GM12878 (cell line): ENCODE measurements around the gene SIK3. TPM values are rescaled to one million over a fixed set of nuclear protein-coding genes. Genes with fewer than 3 reads are reported as not detected.

Experiments
- ATAC-seq: fragments of 200-7000 bp; cut with Tn5 transposase; 3 replicates; pipeline ENCODE4 v1.9.1; 2020; ENCODE audit warnings: mild to moderate bottlenecking, moderate library complexity
- BruUV-seq: library from RNA; stranded (reverse); fragments of 400-500 nt; replicated peaks from 2 replicates; lab custom pipeline; 2021; lab: Mats Ljungman, UMichigan
- CTCF ChIA-PET: fragments of 300-600 bp; sonication (Branson Sonifier 250); formaldehyde crosslinking; extraction: SDS; loops from one replicate; lab custom pipeline; 2021; ENCODE audit warnings: inconsistent platforms; lab: Yijun Ruan, JAX
- POLR2A ChIA-PET: fragments of 350-600 bp; formaldehyde crosslinking; extraction: SDS; loops from one replicate; lab custom pipeline; 2021; ENCODE audit warnings: inconsistent platforms; lab: Charles Lee
- RAD21 ChIA-PET: fragments of 300-600 bp; sonication (Branson Sonifier 250); formaldehyde crosslinking; loops from one replicate; lab custom pipeline; 2023; ENCODE audit warnings: antibody characterized with exemption; ENCODE audit not compliant: unreplicated experiment; lab: Charles Lee
- SMC1A ChIA-PET: fragments of 300-600 bp; sonication (Branson Sonifier 250); formaldehyde crosslinking; loops from one replicate; lab custom pipeline; 2023; ENCODE audit not compliant: unreplicated experiment, uncharacterized antibody; lab: Charles Lee
- DNase-seq: peaks from one replicate; pipeline ENCODE4 v3.0.0-alpha.2; 2011; ENCODE audit warnings: low read depth, low spot score
- FAIRE-seq: peaks from 3 replicates; lab custom pipeline; 2011; peaks lifted over from hg19 to GRCh38; lab: Jason Lieb, UNC
- H2AFZ ChIP-seq: 2 replicates; pipeline ENCODE4 v1.6.0; 2011; ENCODE audit warnings: low read depth, low read length, control low read depth; ENCODE audit not compliant: control insufficient read depth
- H3K27ac ChIP-seq: 2 replicates; pipeline ENCODE4 v1.5.1; 2011; ENCODE audit warnings: control low read depth; ENCODE audit not compliant: control insufficient read depth, insufficient read depth
- H3K27me3 ChIP-seq, 2 experiments: replicated peaks in 1 of 2; 2 replicates each; pipeline versions ENCODE4 v1.6.0 to v1.6.1; 2011; ENCODE audit warnings: low read length in 1 of 2; ENCODE audit not compliant: control insufficient read depth in 2 of 2, insufficient read depth in 2 of 2
- H3K36me3 ChIP-seq, 2 experiments: 2 replicates each; pipeline ENCODE4 v1.5.1; 2011; ENCODE audit warnings: low read length in 1 of 2; ENCODE audit not compliant: control insufficient read depth in 2 of 2, insufficient read depth in 2 of 2
- H3K4me1 ChIP-seq: 2 replicates; pipeline ENCODE4 v1.6.1; 2011; ENCODE audit warnings: mild to moderate bottlenecking, low read length, moderate library complexity, mixed read lengths; ENCODE audit not compliant: control insufficient read depth, insufficient read depth
- H3K4me2 ChIP-seq: 2 replicates; pipeline ENCODE4 v1.6.0; 2011; ENCODE audit warnings: control low read depth; ENCODE audit not compliant: control insufficient read depth, insufficient read depth
- H3K4me3 ChIP-seq: fragments of 200-600 bp; sonication (generic); 2 replicates; pipeline ENCODE4 v1.5.1; 2016
- H3K79me2 ChIP-seq: 2 replicates; pipeline ENCODE4 v1.6.0; 2011; ENCODE audit warnings: low read length; ENCODE audit not compliant: control insufficient read depth, insufficient read depth
- H3K9ac ChIP-seq: 2 replicates; pipeline ENCODE4 v1.8.0; 2011; ENCODE audit warnings: low read length, control low read depth, mixed read lengths; ENCODE audit not compliant: control insufficient read depth, insufficient read depth
- H3K9me3 ChIP-seq: replicated peaks from 3 replicates; pipeline ENCODE4 v1.5.1; 2011; ENCODE audit warnings: mild to moderate bottlenecking, low read length; ENCODE audit not compliant: control insufficient read depth, insufficient read depth
- H4K20me1 ChIP-seq: 2 replicates; pipeline ENCODE4 v1.6.0; 2011; ENCODE audit not compliant: control insufficient read depth, insufficient read depth
- BRCA1 ChIP-seq: IDR thresholded peaks from 2 replicates; pipeline ENCODE4 v1.6.1; 2011; ENCODE audit warnings: low read depth, low read length, improper control_type of control experiment
- CHD2 ChIP-seq: IDR thresholded peaks from 2 replicates; pipeline ENCODE4 v1.6.1; 2011; ENCODE audit warnings: low read depth, low read length, improper control_type of control experiment, borderline replicate concordance
- EP300 ChIP-seq, 2 experiments: fragments of 150-350 bp in 1 of 2; IDR thresholded peaks; 2 replicates each; pipeline ENCODE4 v1.6.1; 2011 to 2012; ENCODE audit warnings: low read depth in 2 of 2, low read length in 2 of 2, borderline replicate concordance in 1 of 2, improper control_type of control experiment in 1 of 2, inconsistent platforms in 1 of 2; ENCODE audit not compliant: control insufficient read depth in 1 of 2
- GABPA ChIP-seq: IDR thresholded peaks from 2 replicates; pipeline ENCODE4 v1.6.1; 2014; ENCODE audit warnings: antibody characterized with exemption, low read depth, mild to moderate bottlenecking, inconsistent platforms
- IKZF1 ChIP-seq: fragments of 450-650 bp; conservative IDR thresholded peaks from 2 replicates; pipeline ENCODE4 v1.6.1; 2017; ENCODE audit warnings: antibody characterized with exemption, mild to moderate bottlenecking
- IRF4 ChIP-seq: IDR thresholded peaks from 2 replicates; pipeline ENCODE4 v1.6.1; 2011; ENCODE audit warnings: low read depth, low read length
- KAT2A ChIP-seq: conservative IDR thresholded peaks from 2 replicates; pipeline ENCODE4 v1.6.1; 2011; ENCODE audit warnings: low read depth, low read length; ENCODE audit not compliant: control insufficient read depth
- MEF2A ChIP-seq: IDR thresholded peaks from 2 replicates; pipeline ENCODE4 v1.6.1; 2011; ENCODE audit warnings: low read depth, mild to moderate bottlenecking, low read length, moderate library complexity; ENCODE audit not compliant: insufficient read depth
- MYC ChIP-seq: IDR thresholded peaks from 2 replicates; pipeline ENCODE4 v1.6.1; 2011; ENCODE audit warnings: mild to moderate bottlenecking, low read length, moderate library complexity, inconsistent platforms; ENCODE audit not compliant: insufficient read depth, insufficient replicate concordance, insufficient read length, severe bottlenecking
- PAX8 ChIP-seq: fragments of 450-650 bp; IDR thresholded peaks from 2 replicates; pipeline ENCODE4 v1.6.1; 2017; ENCODE audit warnings: mild to moderate bottlenecking, moderate library complexity
- SIN3A ChIP-seq: IDR thresholded peaks from 2 replicates; pipeline ENCODE4 v1.6.1; 2012; ENCODE audit warnings: low read depth, low read length, improper control_type of control experiment
- SMARCA5 ChIP-seq: fragments of 450-650 bp; IDR thresholded peaks from 2 replicates; pipeline ENCODE4 v1.6.1; 2017; ENCODE audit warnings: mild to moderate bottlenecking
- SP1 ChIP-seq: IDR thresholded peaks from one replicate; pipeline ENCODE4 v1.6.1; 2011; ENCODE audit warnings: low read depth, low read length
- STAT1 ChIP-seq: fragments of 450-650 bp; conservative IDR thresholded peaks from 2 replicates; pipeline ENCODE4 v1.6.1; 2014; ENCODE audit warnings: antibody characterized with exemption, mild to moderate bottlenecking
- SUPT20H ChIP-seq: IDR thresholded peaks from 2 replicates; pipeline ENCODE4 v1.6.1; 2011; ENCODE audit warnings: low read depth, mild to moderate bottlenecking, low read length, moderate library complexity, borderline replicate concordance; ENCODE audit not compliant: control insufficient read depth
- ZNF274 ChIP-seq: IDR thresholded peaks from one replicate; pipeline ENCODE4 v1.8.0; 2011; ENCODE audit not compliant: insufficient read length, insufficient read depth
- WGBS: methylation state at CpG from one replicate; pipeline ENCODE4 v1.1.6; 2016; ENCODE audit warnings: low lambda C conversion rate; ENCODE audit not compliant: insufficient replicate concordance, insufficient coverage; ENCODE audit errors: missing lambda C conversion rate; 5-methylcytosine and 5-hydroxymethylcytosine counted together
- in situ Hi-C: fragments of 300-500 bp; cut with MboI; formaldehyde crosslinking; loops from 9 replicates; pipeline ENCODE4 v1.14.3; 2018; ENCODE audit warnings: mixed read lengths
- intact Hi-C: fragments of 100-400 bp; cut with micrococcal nuclease; formaldehyde crosslinking; loops from one replicate; pipeline ENCODE4 v1.14.2; 2022; ENCODE audit not compliant: unreplicated experiment
- polyA plus RNA-seq, 11 experiments: library from polyadenylated mRNA; depleted of rRNA in 4 of 11; unstranded in 6 of 11; stranded (reverse) in 5 of 11; fragments of >200 nt; fragmentation: Nextera tagmentation in 4 of 11; fragmentation: Illumina TruSeq in 1 of 11; extraction: Ambion mirVana in 4 of 11; extraction: Trizol in 1 of 11; gene quantifications; 1 replicate in 1 of 11; 2 replicates in 10 of 11; pipeline versions ENCODE4 v1.2.1 to v1.2.3, GENCODE V29; 2011 to 2016; ENCODE audit warnings: inconsistent platforms in 2 of 11, missing spikeins in 2 of 11, low read depth in 1 of 11
- total RNA-seq, 4 experiments: library from RNA; depleted of rRNA in 3 of 4; stranded (reverse); fragments of >200 nt in 3 of 4; fragmentation: Illumina TruSeq in 1 of 4; extraction: Trizol in 1 of 4; gene quantifications; 2 replicates each; pipeline versions ENCODE4 v1.2.1 to v1.2.3, GENCODE V29; 2013 to 2021
- TF ChIP-seq, protein P1 (sequence below): fragments of 450-650 bp; conservative IDR thresholded peaks from 2 replicates; pipeline ENCODE4 v1.6.1; 2017; ENCODE audit warnings: mild to moderate bottlenecking, moderate library complexity

Gene SIK3
- total and polyA plus RNA-seq, 10 of the 15 experiments (the other 5 are each of a cell fraction or from before 2014, with no cell fraction given), result 2.5 to 31.9 (median 11.1) TPM

- no peaks in the 10 kb centered on the region for H3K4me1 ChIP-seq
- DNase-seq (no peak), ATAC-seq (no peak), FAIRE-seq (no peak)
- H3K27me3 ChIP-seq, result no peaks in the 10 kb centered on the region
- H3K4me3 ChIP-seq, result no peak overlapping the region
- SMC1A ChIA-PET, result interaction anchor here (0.9 to 1.2 kb wide), 4 partner anchors 11 to 107 kb away, joined by 3 to 6 read pairs (median 4); no protein-coding TSS in a partner anchor
- H3K79me2 ChIP-seq, result no peaks in the 10 kb centered on the region
- peaks cover 0 to 3% of the 10 kb centered on the region in 2 experiments; a peak in 2 of 4 replicates for H3K36me3 ChIP-seq
- H3K27ac ChIP-seq, result no peak overlapping the region
- H4K20me1 ChIP-seq, result no peaks in the 10 kb centered on the region
- no peak overlapping the region for H3K9ac ChIP-seq
- RAD21 ChIA-PET, result no interaction called here
- no peak overlapping the region for H3K4me2 ChIP-seq
- no peak overlapping the region for H2AFZ ChIP-seq
- POLR2A ChIA-PET, result interaction anchor here (1.3 kb wide), 1 partner anchor 9 kb away, joined by 3 read pairs; no protein-coding TSS in a partner anchor
- intact Hi-C loops, result no loop called here
- WGBS, result 94% methylated on average over 4 of the region's 4 CpGs
- in situ Hi-C loops, result no loop called here
- H3K9me3 ChIP-seq, result no peaks in the 10 kb centered on the region
- CTCF ChIA-PET, result interaction anchor here (0.8 to 0.9 kb wide), 2 partner anchors 44 to 141 kb away, joined by 3 read pairs; no protein-coding TSS in a partner anchor
- no TSS peak for BruUV-seq
- TF ChIP-seq, protein P1, sequence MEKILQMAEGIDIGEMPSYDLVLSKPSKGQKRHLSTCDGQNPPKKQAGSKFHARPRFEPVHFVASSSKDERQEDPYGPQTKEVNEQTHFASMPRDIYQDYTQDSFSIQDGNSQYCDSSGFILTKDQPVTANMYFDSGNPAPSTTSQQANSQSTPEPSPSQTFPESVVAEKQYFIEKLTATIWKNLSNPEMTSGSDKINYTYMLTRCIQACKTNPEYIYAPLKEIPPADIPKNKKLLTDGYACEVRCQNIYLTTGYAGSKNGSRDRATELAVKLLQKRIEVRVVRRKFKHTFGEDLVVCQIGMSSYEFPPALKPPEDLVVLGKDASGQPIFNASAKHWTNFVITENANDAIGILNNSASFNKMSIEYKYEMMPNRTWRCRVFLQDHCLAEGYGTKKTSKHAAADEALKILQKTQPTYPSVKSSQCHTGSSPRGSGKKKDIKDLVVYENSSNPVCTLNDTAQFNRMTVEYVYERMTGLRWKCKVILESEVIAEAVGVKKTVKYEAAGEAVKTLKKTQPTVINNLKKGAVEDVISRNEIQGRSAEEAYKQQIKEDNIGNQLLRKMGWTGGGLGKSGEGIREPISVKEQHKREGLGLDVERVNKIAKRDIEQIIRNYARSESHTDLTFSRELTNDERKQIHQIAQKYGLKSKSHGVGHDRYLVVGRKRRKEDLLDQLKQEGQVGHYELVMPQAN, result no peak
- TF ChIP-seq MEF2A, result no peak
- TF ChIP-seq IKZF1, result no peak
- TF ChIP-seq IRF4, result no peak
- no peak for TF ChIP-seq SUPT20H
- TF ChIP-seq CHD2, result no peak
- TF ChIP-seq STAT1, result no peak
- TF ChIP-seq SP1, result no peak
- no peak for TF ChIP-seq BRCA1
- no peak for TF ChIP-seq SIN3A
- TF ChIP-seq ZNF274, result no peak
- no peak for TF ChIP-seq MYC
- no peak for TF ChIP-seq EP300 (IDR thresholded peaks at IDR 0.05; ENCODE audit: borderline replicate concordance in 1 of 2, control insufficient read depth in 1 of 2, low read depth in 2 of 2, low read length in 2 of 2)
- TF ChIP-seq KAT2A, result no peak
- no peak for TF ChIP-seq GABPA
- TF ChIP-seq PAX8, result no peak
- TF ChIP-seq SMARCA5, result no peak
Observed at GRCh38 chr11:116955949-116956348, 142.3 kb downstream of the SIK3 start.
